K562 (cell line): ENCODE results near the gene KMT5C. TPM values are rescaled to one million over a fixed set of nuclear protein-coding genes. Genes with fewer than 3 reads are reported as not detected.

Experiments used
- ATAC-seq: fragments of 200-7000 bp; cut with Tn5 transposase; 3 replicates; pipeline ENCODE4 v1.9.1; 2020; ENCODE audit warnings: moderate library complexity
- BruUV-seq: library from RNA; stranded (reverse); fragments of 400-500 nt; replicated peaks from 2 replicates; lab custom pipeline; 2021; lab: Mats Ljungman, UMichigan
- CTCF ChIA-PET: fragments of 300-600 bp; formaldehyde crosslinking; extraction: SDS; loops from one replicate; lab custom pipeline; 2021; ENCODE audit warnings: low intra/inter-chr PET ratio; lab: Yijun Ruan, JAX
- POLR2A ChIA-PET: fragments of 300-600, 350-650 bp; sonication (Branson Sonifier 250); formaldehyde crosslinking; extraction: SDS; loops from one replicate; lab custom pipeline; 2021; ENCODE audit warnings: antibody characterized with exemption, inconsistent platforms; lab: Yijun Ruan, JAX
- DNase-seq, 4 experiments: peaks; one replicate each; pipeline versions ENCODE4 v3.0.0 to v3.0.0-alpha.2; 2011 to 2018; ENCODE audit warnings: low spot score in 3 of 4, mixed read lengths in 3 of 4; ENCODE audit errors: extremely low read depth in 1 of 4
- FAIRE-seq: peaks from 2 replicates; lab custom pipeline; 2011; peaks lifted over from hg19 to GRCh38; lab: Jason Lieb, UNC
- H2AFZ ChIP-seq: 2 replicates; pipeline ENCODE4 v1.6.0; 2011; ENCODE audit warnings: low read depth, low read length, control low read depth, inconsistent platforms
- H3K27ac ChIP-seq: fragments of 200-600 bp; 3 replicates; pipeline ENCODE4 v1.8.0; 2011; ENCODE audit warnings: low read depth, mild to moderate bottlenecking, control low read depth, inconsistent platforms, low read length, moderate library complexity, mixed read lengths; ENCODE audit errors: extremely low read depth
- H3K27me3 ChIP-seq, 2 experiments: fragments of 300-600 bp in 1 of 2; 2 replicates in 1 of 2; 3 replicates in 1 of 2; pipeline versions ENCODE4 v1.6.0 to v1.8.0; 2011; ENCODE audit warnings: inconsistent platforms in 2 of 2, low read length in 2 of 2, mild to moderate bottlenecking in 1 of 2, mixed read lengths in 1 of 2, moderate library complexity in 1 of 2; ENCODE audit not compliant: control insufficient read depth in 2 of 2, insufficient read depth in 2 of 2
- H3K36me3 ChIP-seq: fragments of 300-600 bp; 3 replicates; pipeline ENCODE4 v1.8.0; 2011; ENCODE audit warnings: mild to moderate bottlenecking, low read length, inconsistent platforms; ENCODE audit not compliant: control insufficient read depth, insufficient read depth
- H3K4me1 ChIP-seq, 2 experiments: fragments of 200-600 bp in 1 of 2; replicated peaks in 1 of 2; 2 replicates in 1 of 2; 3 replicates in 1 of 2; pipeline versions ENCODE4 v1.5.1 to v1.8.0; 2011; ENCODE audit warnings: inconsistent platforms in 2 of 2, low read length in 2 of 2, mild to moderate bottlenecking in 1 of 2, mixed read lengths in 1 of 2, moderate library complexity in 1 of 2; ENCODE audit not compliant: control insufficient read depth in 2 of 2, insufficient read depth in 2 of 2
- H3K4me2 ChIP-seq: 2 replicates; pipeline ENCODE4 v1.6.1; 2011; ENCODE audit warnings: low read length, control low read depth, inconsistent platforms, mixed read lengths; ENCODE audit not compliant: insufficient read depth
- H3K4me3 ChIP-seq: fragments of 200-600 bp; sonication (generic), shearing (Covaris generic); 2 replicates; pipeline ENCODE4 v1.5.1; 2016; ENCODE audit warnings: control low read depth, inconsistent platforms
- H3K79me2 ChIP-seq: fragments of 200-600 bp; 3 replicates; pipeline ENCODE4 v1.8.0; 2011; ENCODE audit warnings: low read length, inconsistent platforms; ENCODE audit not compliant: control insufficient read depth, insufficient read depth
- H3K9ac ChIP-seq, 2 experiments: 2 replicates each; pipeline versions ENCODE4 v1.6.0 to v1.6.1; 2011; ENCODE audit warnings: low read depth in 2 of 2, low read length in 2 of 2, control low read depth in 1 of 2, inconsistent platforms in 1 of 2, mild to moderate bottlenecking in 1 of 2, mixed read lengths in 1 of 2; ENCODE audit not compliant: insufficient read depth in 1 of 2
- H3K9me1 ChIP-seq: one replicate; pipeline ENCODE4 v1.6.0; 2011; ENCODE audit warnings: inconsistent platforms, mild to moderate bottlenecking, low read length, moderate library complexity; ENCODE audit not compliant: control insufficient read depth, insufficient read depth
- H3K9me3 ChIP-seq: replicated peaks from 2 replicates; pipeline ENCODE4 v1.5.1; 2011; ENCODE audit warnings: low read depth, low read length, inconsistent platforms; ENCODE audit not compliant: control insufficient read depth, insufficient read depth
- H4K20me1 ChIP-seq: replicated peaks from 2 replicates; pipeline ENCODE4 v1.6.1; 2011; ENCODE audit warnings: low read length, inconsistent platforms, mixed read lengths; ENCODE audit not compliant: control insufficient read depth, insufficient read depth
- NFE2L1 ChIP-seq: fragments of 450-650 bp; IDR thresholded peaks from 2 replicates; pipeline ENCODE4 v1.6.1; 2016; ENCODE audit warnings: missing genetic modification characterization, low read depth, mild to moderate bottlenecking, missing compliant biosample characterization, moderate library complexity, borderline replicate concordance
- POLR2G ChIP-seq: fragments of 200-400 bp; formaldehyde crosslinking; IDR thresholded peaks from 2 replicates; pipeline ENCODE4 v1.6.1; 2017; ENCODE audit warnings: low read depth, mild to moderate bottlenecking, antibody characterized with exemption, low read length, moderate library complexity
- WGBS: fragments of 100-300 bp; shearing (Covaris generic); methylation state at CpG from one replicate; pipeline ENCODE4 v1.1.6; 2016; ENCODE audit warnings: low coverage, mixed read lengths; ENCODE audit not compliant: insufficient coverage; ENCODE audit errors: missing lambda C conversion rate; 5-methylcytosine and 5-hydroxymethylcytosine counted together
- in situ Hi-C: fragments of 300-500 bp; cut with MboI; formaldehyde crosslinking; loops from 4 replicates; pipeline ENCODE4 v1.15.0; 2018; ENCODE audit warnings: inconsistent platforms, mixed read lengths
- intact Hi-C: fragments of 100-400 bp; cut with micrococcal nuclease; formaldehyde crosslinking; loops from 2 replicates; pipeline ENCODE4 v1.14.2; 2022
- polyA plus RNA-seq, 8 experiments: library from polyadenylated mRNA; depleted of rRNA in 4 of 8; stranded (reverse) in 5 of 8; unstranded in 3 of 8; fragments of >200 nt; fragmentation: Nextera tagmentation in 2 of 8; fragmentation: Illumina TruSeq in 1 of 8; extraction: Ambion mirVana in 2 of 8; extraction: Trizol in 1 of 8; gene quantifications; 2 replicates each; pipeline versions ENCODE4 v1.2.1 to v1.2.3, GENCODE V29; 2011 to 2014; ENCODE audit warnings: inconsistent platforms in 1 of 8, missing spikeins in 1 of 8
- total RNA-seq, 7 experiments: library from RNA; depleted of rRNA in 6 of 7; stranded (reverse); fragments of >200 nt in 6 of 7; fragmentation: Illumina TruSeq in 2 of 7; extraction: Trizol in 2 of 7; gene quantifications; 2 replicates each; pipeline versions ENCODE4 v1.2.1 to v1.2.3, GENCODE V29; 2011 to 2021; ENCODE audit warnings: low replicate concordance in 1 of 7

Gene KMT5C
- total and polyA plus RNA-seq, 9 of the 15 experiments (the other 6 are each of a cell fraction or from before 2014, with no cell fraction given), result 0.15 to 53.5 (median 16.6) TPM

GRCh38 chr19:55373306-55373992, 33.8 kb downstream of the KMT5C start:
- no peaks in the 10 kb centered on the region for H3K9me3 ChIP-seq
- peaks cover 11% of the 10 kb centered on the region in 2 experiments; a peak in 4 of 5 replicates for H3K27me3 ChIP-seq
- ChIA-PET POLR2A (interaction anchor here (0.7 to 1.0 kb wide), 2 partner anchors 10 to 21 kb away, joined by 3 to 5 read pairs; partner anchors contain the start of gene TMEM238), CTCF (no interaction called here)
- H3K4me1 ChIP-seq, result peaks cover 10 to 77% of the 10 kb centered on the region in 2 experiments; a peak in 4 of 5 replicates
- no peaks in the 10 kb centered on the region for H3K79me2 ChIP-seq
- H3K4me3 ChIP-seq, result no peak overlapping the region
- no peaks in the 10 kb centered on the region for H3K9me1 ChIP-seq
- H3K4me2 ChIP-seq, result no peak overlapping the region
- H4K20me1 ChIP-seq, result 0 out of 2 replicates have a peak, but pooled peaks cover 3% of the 10 kb centered on the region
- FAIRE-seq, result no peak
- WGBS, result 68% methylated on average over 6 of the region's 9 CpGs
- BruUV-seq, result no TSS peak
- no peak overlapping the region for H2AFZ ChIP-seq
- no peaks in the 10 kb centered on the region for H3K36me3 ChIP-seq
- peak; percentile 37; the same call in 1 of the 2 replicates for TF ChIP-seq POLR2G
- no peak for TF ChIP-seq NFE2L1
- intact Hi-C loops (no loop called here), in situ Hi-C loops (no loop called here)
- DNase-seq, result no peak
- peak overlapping the region in 1 of 2 experiments; percentile 83; a peak in 2 of 4 replicates for H3K9ac ChIP-seq
- no peak for ATAC-seq
- no peak overlapping the region for H3K27ac ChIP-seq
